HTR-8/SVneo (cell line): ENCODE results near the gene TRABD.

Experiments used
- DNase-seq: peaks from one replicate; pipeline ENCODE4 v3.0.0; 2011; ENCODE audit warnings: low spot score, mixed read lengths; ENCODE audit not compliant: insufficient read length
- FAIRE-seq: peaks from 2 replicates; lab custom pipeline; 2011; peaks lifted over from hg19 to GRCh38; lab: Jason Lieb, UNC

Gene TRABD

GRCh38 chr22:50232481-50233151, 46.9 kb downstream of the TRABD start:
- FAIRE-seq: no peak

DNA sequence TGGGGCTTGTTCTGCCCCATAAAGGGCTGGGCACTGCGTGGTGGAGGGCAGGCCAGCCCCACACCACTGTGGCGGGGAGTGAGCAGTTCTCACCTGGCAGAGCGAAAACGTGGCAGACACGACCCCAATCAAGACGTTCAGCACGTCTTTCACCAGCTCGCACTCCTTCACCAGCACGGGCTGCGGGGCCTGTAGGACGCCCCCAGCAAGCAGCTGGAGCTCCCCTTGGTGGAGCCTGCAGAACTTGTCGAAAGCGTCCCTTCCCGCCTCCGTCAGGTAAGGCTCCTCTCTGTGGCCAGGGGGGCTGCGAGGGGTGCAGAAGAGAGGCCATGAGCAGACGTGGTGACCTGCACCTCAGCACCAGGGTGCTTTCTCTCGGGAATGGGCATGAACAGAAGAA, 47.5 kb downstream of the TRABD start:
- FAIRE-seq (no peak), DNase-seq (no peak)

More at GRCh38 chr22:50232481-50233151, 46.9 kb downstream of the TRABD start:
- no peak for DNase-seq

DNA sequence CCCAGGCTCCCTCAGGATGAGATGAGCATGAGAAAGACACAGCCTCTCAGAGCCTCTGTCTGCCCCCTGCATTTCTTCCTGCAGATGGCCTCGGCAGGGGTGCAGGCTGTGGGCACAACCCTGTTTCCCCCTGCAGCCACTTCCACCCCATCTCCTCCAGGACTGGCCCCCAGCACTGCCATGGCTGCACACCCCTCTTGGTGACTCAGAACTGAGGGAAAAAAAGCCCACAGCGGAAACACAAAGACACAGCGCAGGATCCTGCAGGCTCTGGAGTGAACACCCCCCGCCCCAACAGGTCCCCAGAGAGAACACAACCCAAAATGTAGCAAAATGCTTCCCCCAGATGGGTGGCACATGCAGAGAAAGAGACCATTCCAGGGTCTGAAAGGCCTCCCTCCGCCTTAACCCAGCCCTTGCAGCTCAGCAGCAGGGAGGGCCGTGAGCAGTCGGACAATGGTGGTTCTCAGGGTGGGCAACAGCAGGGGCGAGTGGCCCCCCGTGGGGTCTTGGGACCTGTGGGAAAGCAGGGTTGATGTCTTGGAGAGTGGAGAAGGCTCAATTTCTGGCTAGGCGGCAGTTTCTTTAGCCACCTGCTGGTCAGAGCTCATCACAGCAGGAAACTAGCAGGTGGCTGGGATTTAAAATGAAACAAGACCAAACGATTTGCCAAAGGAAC, 51.2 kb downstream of the TRABD start:
- FAIRE-seq (no peak), DNase-seq (no peak)

DNA sequence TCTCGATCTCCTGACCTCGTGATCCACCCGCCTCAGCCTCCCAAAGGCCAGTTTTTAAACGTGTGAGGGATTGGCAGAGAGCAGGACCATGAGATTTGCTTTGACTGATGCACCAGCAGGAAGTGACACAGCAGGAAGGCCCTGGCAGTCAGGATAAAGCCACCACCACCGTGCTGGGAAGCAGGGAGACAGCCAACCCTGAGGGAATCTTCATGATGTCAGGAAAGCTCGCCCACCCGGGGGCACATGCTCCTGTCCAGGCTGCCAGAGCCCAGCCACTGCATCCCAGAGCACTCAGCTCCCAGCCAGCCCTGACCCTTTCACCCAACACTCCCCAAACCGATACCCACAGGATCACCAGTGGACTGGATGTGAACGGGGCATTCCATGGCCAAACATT, 53.0 kb downstream of the TRABD start:
- DNase-seq: no peak
- FAIRE-seq: no peak

GRCh38 chr22:50242406-50242949, 56.8 kb downstream of the TRABD start:
- no peak for DNase-seq
- no peak for FAIRE-seq

GRCh38 chr22:50243685-50244419, 58.1 kb downstream of the TRABD start:
- DNase-seq: no peak

GRCh38 chr22:50244420-50245213, 58.9 kb downstream of the TRABD start, which contains the start of gene TUBGCP6:
Gene TUBGCP6 (minus strand): TSS chr22:50245023. CDS start chr22:50244459, 564 bp downstream.
- FAIRE-seq: peak; percentile 86
- peak; percentile 91 for DNase-seq

More at GRCh38 chr22:50243685-50244419, 58.1 kb downstream of the TRABD start:
- FAIRE-seq: no peak

DNA sequence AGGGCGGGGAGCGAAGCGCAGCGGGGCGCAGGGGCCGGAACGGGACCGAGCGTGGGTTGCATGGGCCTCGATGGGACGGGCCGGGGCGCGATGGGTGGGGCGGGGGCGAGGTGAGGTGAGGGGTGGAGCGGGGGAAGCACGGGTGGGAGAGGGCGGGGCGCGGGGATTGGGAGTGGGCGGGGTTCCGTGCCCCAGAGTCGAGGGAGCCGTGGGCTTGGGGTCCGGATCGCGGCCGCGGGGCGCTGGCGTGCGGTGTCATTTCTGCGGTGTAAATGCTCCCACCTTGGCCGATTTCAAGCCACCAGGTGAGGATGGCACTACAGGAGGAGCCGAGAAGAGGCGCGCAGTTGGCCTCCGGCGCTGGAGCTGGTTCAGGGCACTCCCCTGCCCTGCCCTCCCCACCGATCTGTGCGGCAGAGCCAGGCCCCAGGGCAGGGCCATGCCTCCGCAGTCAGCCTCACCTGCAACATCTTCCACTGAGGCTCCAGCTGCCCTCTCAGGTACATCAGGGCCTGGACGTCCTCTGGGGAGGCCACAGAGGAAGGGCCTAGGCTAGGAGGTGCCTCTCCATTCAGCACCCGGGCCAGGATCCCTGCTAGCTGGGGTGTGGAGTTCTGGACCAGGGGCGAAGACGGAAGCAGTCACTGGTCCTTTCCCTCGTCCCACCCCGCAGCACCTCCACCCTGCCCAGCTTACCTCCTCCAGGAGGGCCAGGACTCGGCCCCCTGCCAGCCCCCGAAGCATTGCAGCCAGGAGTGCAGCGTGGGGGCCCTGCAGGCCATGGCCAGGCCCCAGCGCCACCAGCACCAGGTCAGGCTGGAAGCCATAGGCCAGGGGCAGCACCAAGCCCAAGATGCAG, 59.7 kb downstream of the TRABD start:
- FAIRE-seq (no peak), DNase-seq (no peak)

- no peak for FAIRE-seq
Measured at GRCh38 chr22:50246242-50247175, 60.8 kb downstream of the TRABD start.

GRCh38 chr22:50247748-50248147, 62.0 kb downstream of the TRABD start:
- DNase-seq (no peak), FAIRE-seq (no peak)

More at GRCh38 chr22:50246242-50247175, 60.8 kb downstream of the TRABD start:
- DNase-seq: no peak

DNA sequence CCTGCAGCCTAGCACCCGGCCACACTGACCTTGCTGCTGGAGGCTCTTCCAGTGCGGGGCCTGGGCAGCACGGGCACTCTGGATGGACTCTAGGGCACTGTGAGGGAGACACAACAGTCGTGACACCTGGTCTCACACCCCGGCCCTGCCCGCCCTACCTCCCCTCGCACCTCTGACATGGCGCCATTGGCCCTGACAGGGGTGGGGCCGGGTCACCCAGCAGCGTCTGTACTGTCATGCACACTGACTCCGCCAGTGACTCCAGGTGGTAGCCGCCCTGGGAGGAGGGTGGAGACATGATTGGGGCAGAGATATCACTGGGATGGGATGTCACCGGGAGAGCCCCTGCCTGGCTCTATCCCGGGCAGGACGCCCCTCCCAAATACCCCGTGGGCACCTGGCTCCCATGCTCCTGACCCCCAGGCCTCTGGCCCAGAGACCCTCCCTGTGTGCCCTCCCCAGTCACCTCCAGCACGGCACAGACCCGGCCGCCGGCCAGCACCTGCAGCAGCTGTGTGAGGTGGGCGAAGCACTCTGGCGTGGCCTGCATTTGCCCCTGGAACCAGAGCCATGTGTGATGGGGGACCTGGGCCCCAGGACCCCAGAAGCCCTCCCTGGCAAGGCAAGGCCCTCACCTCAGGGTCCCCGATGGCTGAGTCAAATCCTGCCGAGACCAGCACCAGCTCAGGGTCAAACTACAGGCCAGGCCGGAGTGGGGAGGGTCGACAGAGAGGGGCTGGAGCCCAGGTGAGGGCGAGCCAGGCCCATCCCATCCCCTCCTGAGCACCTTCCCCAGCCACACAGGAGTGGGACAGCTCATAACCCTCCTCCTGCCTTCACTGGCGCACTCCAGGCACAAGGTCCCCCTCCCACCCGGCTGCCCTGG, 62.7 kb downstream of the TRABD start:
- no peak for FAIRE-seq
- DNase-seq: no peak
